Measurements from ENCODE around the gene RGS10. TPM values are rescaled to one million over a fixed set of nuclear protein-coding genes. Genes with fewer than 3 reads are reported as not detected.
"Not testable (repeated sequence)": the region's sequence is repeated elsewhere in the genome, so short reads cannot be mapped to it uniquely, and the experiment has no call there.

RGS10 gene
- polyA plus RNA-seq, 3 donors, result 33.0 to 36.7 (median 36.1) TPM

DNA sequence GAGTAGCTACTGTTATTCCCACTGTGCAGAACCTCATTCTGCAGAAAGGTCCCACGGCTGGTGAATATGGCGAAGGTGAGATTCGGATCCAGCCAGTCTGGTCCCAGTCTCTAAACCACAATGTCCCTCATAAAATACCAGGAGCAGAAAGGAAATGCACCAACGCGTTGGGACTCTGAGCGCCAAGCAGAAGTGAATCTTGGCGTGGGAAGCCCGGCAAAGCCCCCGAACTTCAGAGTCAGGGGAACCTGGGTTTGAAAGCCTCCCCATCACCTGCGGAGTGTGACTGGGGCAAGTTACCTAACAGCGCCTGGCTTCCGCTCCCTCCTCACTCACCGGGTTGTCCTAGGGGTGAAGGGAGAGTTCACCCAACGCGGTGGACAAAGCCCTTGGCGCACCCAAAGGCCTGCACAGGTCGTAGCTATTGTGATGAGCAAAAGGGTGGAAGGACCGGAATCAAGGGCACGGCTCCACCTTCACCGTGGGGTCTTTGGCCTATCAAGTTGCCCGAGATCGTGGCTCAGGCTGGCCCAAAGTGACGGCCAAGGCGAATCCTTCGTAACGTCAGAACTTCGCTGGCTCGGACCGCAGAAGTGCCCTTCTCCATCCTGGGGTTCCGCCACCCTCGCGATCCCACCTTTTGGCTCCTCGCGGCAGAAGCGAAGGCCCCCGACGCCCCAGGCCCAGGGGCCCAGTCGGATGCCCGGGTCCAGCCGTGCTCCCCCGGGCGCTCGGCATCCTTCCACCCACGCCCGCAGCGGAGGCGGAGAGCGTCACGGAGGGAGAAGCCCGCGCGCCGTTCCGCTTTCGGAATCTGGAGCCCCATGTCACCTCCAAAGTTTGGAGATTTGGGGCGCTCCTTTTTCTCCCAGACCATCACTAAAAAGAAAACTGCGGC, 811 bp downstream of the RGS10 start:
- DNase-seq, result no peak

DNA sequence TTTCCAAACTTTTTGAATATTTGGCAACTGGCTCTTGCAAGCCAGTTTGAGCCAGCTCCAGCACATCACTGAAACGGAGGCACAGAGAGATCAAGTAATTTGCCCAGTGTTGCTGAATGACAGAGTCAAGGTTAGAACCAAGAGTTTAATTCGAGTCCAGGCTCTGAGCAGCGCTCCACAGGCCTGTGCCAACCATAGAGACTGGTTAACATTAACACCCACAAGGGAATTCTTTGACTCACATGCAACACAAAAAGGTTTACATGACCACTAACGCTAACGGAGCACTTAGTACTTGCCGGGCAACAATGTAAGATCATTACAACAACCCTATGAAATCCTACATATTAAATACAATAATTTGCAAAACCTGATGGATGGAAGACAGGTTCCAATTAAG, 1.5 kb downstream of the RGS10 start:
- DNase-seq, result no peak

DNA sequence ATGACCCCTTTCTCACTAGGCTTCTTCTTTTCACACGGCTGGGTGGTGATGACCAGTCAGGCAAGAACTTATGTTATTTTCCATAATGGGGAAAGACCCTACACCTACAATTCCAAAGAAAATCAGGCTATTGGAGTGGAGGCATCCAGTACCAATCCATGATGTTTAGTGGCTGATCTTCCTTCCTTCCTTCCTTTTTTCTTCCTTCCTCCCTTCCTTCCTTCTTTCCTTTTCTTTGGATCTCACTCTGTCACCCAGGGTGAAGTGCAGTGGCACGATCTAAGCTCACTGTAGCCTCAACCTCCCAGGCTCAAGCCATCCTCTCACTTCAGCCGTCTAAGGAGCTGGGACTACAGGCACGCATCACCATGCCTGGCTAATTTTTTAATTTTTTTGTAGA, 2.5 kb downstream of the RGS10 start:
- no peak for DNase-seq

DNA sequence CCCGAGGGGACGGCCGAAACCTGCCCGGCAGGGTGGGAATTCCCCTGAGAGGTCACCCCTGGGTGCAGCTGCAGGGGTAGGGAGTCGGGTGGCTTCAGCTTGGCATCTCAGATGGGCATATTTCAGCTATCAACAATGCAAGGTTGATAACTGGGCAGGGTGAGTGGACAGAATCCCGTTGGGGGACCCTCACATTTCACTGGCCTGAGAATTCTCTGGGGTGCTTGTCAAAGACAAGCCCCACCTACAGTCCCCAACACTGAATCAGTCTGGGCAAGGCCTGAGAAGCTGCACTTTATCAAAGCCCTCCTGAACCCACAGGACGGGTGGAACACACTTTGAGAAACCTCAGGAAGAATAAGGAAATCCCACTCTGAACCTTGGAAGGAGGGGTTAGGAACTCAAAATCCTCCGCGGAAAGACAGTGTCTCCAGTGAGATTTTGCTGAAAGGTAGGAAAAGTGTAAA, 3.1 kb downstream of the RGS10 start:
- no peak for DNase-seq

DNA sequence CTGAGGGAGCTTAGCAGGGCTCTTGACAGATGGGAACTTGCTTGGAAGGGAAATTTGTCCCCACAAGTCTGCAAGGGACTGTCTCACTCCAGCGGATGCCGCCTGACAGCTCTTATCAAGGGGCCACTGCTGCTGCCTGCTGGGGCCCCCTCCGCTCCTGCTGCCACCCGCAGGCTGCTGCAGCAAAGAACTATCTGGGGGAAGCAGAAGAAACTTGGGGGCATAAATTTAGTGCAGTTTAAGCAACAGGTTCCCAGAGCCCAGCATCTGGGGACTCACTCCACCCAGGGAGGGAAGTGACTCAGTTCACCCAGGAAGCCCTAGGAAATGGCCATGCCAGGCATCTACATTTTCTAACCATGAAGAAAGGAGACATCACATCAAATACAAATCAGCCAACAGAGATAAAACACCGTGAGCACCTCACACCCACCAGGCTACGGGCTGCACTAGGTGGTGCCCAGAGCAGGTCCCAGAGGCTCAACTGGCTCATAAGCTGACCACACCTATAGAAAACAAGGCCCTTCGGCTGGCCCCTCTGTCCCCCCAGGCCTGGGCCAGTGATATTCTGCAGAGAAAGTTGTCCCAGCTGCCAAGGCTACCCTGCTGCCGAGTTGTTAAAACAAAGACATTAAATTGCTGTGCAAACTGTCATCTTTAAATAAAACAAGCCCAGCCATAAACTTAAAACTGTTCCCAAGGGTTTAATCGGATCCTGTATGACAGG, 3.7 kb downstream of the RGS10 start:
- DNase-seq, result no peak

DNA sequence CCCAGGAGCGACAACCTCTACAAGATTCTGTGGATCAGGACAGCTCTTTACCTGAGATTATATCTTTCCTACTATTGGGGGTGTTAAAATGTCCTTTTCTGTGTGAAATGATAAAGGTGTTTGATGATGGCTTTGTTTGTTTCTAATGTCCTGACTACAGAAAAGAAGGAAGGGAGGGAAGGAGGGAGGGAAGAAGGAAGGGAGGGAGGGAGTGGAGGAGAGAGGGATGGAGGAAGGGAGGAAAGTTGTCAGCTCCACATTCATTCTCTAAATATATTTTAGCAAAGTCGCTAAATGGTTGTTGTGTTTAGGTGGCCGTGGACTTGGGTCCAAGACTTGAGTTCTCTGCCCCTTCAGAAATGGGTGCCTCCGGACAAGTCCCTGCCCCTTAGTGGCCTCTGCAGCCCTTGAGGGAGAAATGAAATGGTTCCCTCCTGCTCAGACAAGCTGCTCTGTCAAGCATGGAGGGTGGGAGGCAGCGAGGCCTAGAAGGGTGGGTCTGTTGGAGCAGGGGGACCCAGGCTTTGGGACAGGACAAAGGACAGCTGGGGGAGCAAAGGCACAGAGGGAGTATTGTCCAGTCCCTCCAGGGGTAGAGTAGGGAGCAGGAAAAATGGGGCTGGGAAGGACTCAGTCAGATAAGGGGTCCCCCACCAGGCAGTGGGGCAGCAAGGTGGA, 4.4 kb downstream of the RGS10 start:
- no peak for DNase-seq

DNA sequence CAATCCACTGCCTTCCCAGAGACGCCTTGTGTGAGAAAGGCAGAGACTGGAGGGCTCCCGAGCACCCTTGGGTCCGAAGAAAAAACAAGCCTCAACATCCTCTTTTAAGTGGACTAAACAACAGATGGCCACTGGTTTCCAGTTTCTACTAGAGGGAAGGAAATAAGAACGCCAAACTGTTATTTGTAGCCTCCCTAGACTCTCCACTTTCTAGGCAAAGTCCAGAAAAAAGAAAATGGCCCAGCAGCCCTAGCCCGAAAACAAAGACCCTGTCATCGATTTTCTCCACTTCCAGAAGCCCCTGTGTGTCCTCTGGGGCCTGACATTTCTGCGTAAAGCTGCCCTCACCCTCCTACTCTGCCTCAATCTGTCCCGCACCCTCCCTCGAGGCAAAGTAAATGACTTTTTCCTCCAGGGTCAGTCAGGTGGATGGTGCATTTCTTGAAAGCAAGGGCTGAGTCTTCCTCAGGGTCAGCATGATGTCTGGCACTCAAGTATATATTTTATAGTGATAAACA, 6.0 kb downstream of the RGS10 start:
- DNase-seq, result no peak

DNA sequence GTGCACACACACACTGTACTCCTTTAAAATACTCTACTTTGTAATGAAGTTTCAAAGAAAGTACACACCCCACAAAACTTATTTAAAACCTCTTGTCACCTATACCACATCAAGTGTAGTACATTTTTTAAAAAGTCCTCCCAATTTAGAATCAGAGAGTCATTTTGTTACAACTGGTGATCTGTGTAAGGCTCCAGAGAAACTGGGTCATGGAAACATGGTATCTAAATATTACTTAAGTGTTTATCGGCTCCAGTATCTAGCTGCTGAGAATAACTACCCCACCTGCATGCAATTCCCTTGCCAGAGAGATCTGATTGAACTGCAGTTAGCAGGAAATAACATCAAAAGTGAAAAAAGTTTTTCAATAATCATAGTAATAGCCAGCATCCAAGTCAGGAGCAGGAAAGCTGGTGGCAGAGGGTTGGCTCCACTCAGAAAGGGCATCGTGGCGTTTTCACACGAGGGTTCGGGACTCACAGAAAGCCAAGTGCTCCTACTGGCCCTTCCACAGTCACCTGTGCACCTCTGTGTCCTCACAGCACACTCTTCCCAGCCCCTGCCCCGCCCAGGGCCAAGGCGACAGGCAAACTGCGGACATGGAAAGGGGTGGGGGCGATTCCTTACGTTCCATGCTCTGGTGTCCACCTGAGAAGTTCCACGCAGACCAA, 6.5 kb downstream of the RGS10 start:
- DNase-seq, result no peak

DNA sequence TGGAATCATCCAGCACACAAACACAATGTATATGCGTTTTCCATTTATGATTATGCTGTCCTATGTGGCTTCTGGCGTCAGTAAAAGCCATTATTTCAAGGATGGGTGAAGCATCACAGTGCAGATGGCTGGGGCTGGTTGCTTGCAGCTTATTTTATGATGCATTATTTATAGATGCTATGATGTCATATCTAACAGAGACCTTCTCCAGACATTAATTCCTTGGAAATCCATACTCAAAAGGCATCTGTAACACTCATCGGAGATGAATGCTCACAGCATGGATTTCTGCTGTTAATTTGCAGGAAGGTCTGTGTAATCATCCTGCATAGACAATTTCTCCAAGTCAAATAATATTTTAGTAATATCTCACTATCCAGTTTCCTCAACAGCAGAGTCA, 7.2 kb downstream of the RGS10 start:
- DNase-seq, result no peak

DNA sequence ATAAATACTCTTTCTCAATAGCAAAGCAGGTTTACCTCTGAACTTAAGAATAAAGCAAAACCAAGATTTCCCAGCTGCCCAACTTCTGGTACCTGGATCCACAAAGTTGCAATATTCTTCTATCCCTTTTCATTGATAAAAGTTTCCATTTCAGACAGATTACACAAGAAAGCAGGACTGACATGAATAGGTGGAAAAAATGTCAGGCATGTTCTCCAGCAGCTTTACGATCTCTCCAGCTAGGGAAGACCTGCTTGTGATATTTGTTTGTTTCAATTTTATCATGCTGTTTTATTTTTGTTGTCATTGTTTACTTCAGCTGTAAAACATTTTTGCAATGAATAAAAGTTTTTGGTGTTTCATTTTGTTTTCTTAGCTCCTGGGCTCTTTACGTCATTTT, 9.0 kb downstream of the RGS10 start:
- DNase-seq, result no peak

DNA sequence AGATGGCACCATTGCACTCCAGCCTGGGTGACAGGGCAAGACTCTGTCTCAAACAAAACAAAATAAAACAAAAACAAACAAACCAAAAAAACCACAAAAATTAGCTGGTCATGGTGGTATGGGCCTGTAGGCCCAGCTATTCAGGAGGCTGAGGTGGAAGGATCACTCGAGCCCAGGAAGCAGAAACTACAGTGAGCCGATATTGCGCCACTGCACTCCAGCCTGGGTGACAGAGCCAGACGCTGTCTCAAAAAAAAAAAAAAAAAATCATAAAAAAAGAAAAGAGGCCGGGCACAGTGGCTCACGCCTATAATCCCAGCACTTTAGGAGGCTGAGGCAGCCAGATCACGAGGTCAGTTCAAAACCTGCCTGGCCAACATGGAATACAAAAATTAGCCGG, 9.7 kb downstream of the RGS10 start:
- DNase-seq, result not testable (repeated sequence)

DNA sequence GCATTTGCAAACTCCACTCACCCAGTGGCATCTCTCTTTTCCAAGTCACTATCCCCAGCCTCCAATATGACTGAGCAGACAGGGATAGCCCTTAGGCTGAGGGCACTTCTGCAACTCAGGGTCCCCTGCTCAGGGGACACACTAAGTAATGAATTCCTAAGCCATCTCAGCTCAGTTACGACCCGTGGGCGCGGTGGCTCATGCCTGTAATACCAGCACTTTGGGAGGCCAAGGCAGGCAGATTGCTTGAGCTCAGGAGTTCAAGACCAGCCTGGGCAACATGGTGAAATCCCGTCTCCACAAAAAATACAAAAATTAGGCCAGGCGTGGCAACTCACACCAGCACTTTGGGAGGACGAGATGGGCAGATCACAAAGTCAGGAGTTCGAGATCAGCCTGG, 10.3 kb downstream of the RGS10 start:
- not testable (repeated sequence) for DNase-seq

DNA sequence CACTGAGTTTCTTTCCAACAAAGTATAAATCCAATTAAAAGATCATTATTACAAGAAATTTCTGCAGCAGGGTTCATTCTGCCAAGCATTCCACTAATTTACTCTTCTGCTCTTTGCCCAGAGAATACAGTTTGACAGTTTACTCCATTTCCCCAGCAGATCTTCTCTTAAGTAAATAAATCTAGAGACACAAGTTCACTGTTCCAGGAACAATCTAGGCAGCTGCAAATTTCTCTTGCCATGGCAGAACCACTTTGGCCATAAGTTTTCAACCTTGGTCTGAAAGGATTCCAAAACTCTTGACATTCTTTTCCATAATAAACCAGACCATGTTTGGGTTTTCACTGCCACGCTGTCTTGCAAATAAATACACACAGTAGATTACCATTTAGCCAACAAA, 11.5 kb downstream of the RGS10 start:
- no peak for DNase-seq

DNA sequence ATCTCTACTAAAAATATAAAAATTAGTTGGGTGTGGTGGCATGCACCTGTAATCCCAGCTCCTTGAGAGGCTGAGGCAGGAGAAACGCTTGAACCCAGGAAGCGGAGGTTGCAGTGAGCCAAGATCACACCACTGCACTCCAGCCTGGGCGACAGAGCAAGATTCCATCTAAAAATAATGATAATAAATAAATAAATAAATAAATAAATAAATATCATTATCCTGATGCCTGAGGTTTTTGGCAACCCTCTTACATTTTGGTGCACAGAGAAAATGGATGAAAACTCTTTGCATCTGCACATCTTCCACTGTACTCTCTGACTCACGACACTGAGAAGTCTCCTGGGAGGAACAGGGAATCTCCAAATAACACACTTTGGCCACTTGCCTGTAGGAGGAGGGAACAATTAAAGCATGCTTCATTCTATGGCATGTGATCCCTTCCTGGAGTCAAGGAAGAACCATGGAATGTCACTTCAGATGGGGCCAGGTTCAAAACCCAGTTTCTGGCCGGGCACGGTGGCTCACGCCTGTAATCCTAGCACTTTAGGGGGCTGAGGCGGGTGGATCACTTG, 13.8 kb downstream of the RGS10 start:
- DNase-seq, result not testable (repeated sequence)

DNA sequence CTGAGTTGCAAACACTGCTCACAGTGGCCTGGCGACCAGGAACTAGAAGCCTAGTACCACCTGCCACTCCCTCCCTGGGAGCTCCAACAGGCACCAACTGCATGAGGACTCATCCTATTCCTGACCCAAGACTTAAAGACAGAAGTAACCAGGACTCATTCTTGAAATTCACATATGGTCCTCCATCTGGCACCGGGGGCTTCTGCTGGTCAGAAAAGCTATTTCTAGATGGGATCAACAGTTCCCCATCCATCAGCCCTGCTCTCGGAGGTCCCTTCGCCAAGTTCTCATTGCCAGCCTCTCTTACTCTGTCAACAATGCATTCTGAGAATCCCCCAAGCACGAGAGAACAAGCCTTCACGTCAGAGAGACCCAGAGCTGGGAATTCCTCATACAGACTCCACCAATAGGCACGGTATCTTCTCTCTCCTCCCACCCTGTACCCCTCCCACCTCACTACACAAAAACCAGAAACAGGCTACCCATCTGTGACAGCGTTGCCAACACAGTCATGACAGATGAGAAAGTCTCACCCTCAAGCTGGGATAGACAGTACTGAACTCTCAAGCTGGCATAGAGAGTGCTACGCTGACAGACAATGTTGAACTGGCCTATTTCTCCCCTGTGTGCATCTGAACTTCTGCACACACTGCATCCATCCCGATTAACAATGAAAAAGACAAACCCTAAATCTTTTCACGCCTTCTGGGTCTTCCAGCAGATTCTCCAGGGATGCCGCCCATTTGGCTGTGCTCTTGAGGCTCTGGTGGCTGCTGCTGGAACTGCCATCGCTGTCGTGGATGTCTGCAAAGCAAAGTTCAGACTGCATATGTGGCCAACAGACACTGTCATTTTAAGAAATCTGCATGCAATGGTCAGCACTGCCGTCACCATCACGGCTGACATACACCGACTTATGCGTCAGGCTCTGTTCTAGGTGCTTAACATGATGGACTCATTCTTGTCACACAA, 15.6 kb downstream of the RGS10 start:
- no peak for DNase-seq

DNA sequence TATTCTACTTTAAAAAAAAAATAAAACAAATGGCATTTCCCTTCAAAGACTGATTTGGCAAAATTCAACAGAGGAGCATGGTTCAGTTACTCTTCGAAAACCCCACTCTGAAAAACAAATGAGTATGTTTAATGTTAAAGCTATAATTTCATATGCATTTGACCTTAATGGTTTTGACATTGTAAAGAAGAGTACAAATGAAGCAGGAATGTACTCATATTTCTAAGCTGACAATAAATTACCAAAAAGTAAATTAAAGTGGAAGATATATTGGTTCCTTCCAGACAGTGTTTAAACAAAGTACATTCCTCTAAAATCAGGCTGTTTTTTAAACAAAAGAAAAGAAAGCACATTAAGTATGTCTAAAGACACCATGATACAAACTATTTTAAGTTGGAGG, 16.4 kb downstream of the RGS10 start:
- DNase-seq, result no peak

DNA sequence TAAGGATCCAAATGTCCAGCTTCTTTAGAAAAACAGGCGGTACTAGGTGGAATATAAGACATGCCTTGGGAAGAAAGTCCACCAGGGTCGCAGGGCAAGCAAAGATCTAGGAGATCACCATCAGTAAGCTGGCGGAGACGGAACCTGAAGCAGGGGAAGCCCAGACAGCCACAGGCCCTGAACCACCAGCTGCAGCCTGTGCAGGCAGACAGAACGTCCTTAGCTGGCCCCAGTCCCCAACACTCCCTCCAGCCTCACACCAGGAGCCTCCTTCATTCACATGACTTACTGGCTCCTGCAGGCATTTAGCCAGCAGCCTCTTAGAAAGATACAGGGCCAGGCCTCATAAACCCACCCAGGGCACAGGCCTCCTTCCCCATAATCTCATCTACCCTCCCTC, 17.4 kb downstream of the RGS10 start:
- DNase-seq, result no peak

DNA sequence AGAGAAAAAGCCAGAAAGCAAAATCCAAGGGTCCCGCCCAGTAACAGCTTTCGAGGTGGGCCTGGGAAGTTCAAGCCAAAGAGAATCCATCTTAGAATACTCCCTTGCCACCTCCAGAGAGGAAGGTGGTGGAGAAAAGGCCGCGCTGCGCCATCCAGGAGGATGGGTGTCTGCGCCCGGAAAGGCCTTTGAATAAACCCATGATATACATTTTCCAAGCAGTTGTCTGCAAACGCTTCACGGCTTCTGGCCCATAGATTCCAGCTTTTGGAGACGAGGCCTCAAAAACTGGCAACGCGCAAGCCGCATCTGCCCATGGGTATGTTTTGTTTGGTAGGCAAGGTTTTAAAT, 17.8 kb downstream of the RGS10 start:
- no peak for DNase-seq

DNA sequence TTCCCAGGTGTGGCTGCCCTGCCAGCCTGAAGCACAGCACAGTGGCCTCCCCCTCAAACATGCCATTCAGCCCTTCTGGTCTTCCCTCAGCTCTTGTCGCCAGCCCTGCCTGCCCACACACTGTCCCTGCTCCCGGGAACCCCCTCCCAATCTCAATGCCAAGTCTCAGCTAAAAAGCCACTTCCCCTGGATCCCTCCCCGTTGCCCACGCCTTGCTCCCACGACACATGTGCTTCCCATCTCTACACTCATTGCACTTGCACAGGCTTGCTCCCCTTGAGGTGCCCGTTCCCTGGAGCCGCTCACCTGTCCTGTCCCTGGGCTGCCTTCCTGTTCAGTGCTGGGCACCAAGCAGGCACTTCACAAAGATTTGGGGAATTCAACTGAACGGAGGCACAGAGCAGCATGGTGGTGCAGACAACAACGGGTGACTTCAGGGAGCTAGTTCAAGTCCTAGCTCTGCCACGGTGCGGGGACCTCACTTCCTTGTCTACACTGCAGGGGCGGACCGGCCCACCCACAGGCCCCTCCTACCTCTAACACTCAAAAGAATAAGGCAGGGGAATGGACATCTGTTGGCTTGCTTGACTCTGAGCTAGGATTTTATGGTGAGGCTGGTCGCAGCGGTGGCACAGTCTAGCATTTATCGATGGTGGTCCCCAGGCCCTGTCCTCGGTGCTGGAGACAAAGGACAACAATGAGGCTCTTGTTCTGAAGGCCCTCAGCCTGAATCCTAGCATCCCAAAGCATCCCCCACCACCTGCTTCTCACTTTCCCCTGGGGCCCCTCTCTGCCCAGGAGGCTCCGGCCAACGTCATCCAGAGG, 18.4 kb downstream of the RGS10 start:
- DNase-seq, result no peak
